Uterus (tissue), 4 donors: ENCODE measurements around the gene CUTC. TPM values are rescaled to one million over a fixed set of nuclear protein-coding genes. Genes with fewer than 3 reads are reported as not detected.

ENCODE experiments used
- DNase-seq, 2 donors: peaks; one replicate each; pipeline ENCODE4 v3.0.0-alpha.2; 2019 to 2020
- H3K27ac ChIP-seq, 2 donors: fragments of 200-600 bp; sonication (generic); 1 replicate in 1 of 2; 2 replicates in 1 of 2; pipeline ENCODE4 v1.5.1; 2016 to 2018
- H3K27me3 ChIP-seq, 2 donors: fragments of 200-600 bp; sonication (generic); one replicate each; pipeline ENCODE4 v1.5.1; 2018 to 2019; ENCODE audit warnings: control low read depth in 1 of 2
- H3K36me3 ChIP-seq, 2 donors: fragments of 200-600 bp; sonication (generic); one replicate each; pipeline ENCODE4 v1.5.1; 2019; ENCODE audit warnings: control low read depth in 1 of 2
- H3K4me1 ChIP-seq, 2 donors: fragments of 200-600 bp; sonication (generic); one replicate each; pipeline ENCODE4 v1.5.1; 2018 to 2019; ENCODE audit warnings: control low read depth in 1 of 2
- H3K4me3 ChIP-seq, 2 donors: fragments of 200-600 bp; sonication (generic); 1 replicate in 1 of 2; 2 replicates in 1 of 2; pipeline ENCODE4 v1.5.1; 2018 to 2019; ENCODE audit warnings: mild to moderate bottlenecking in 1 of 2
- H3K9me3 ChIP-seq, 2 donors: fragments of 200-600 bp; sonication (generic); one replicate each; pipeline ENCODE4 v1.5.1; 2019; ENCODE audit warnings: control low read depth in 1 of 2
- CTCF ChIP-seq, 4 experiments: fragments of 200-600 bp in 2 of 4; fragments of 450-650 bp in 2 of 4; sonication (generic) in 2 of 4; IDR thresholded peaks; one replicate each; pipeline ENCODE4 v1.5.1; 2016 to 2019; ENCODE audit warnings: antibody characterized with exemption in 4 of 4, mild to moderate bottlenecking in 2 of 4, moderate library complexity in 1 of 4
- POLR2A ChIP-seq, 2 donors: fragments of 450-650 bp; IDR thresholded peaks; one replicate each; pipeline ENCODE4 v1.6.1; 2016; ENCODE audit warnings: antibody characterized with exemption in 2 of 2, mild to moderate bottlenecking in 1 of 2, moderate library complexity in 1 of 2
- intact Hi-C: fragments of 100-400 bp; cut with DNase I; formaldehyde crosslinking; loops from one replicate; pipeline ENCODE4 v1.15.1; 2023; ENCODE audit warnings: low total_unique reads
- total RNA-seq, 4 donors: library from RNA; depleted of rRNA in 3 of 4; stranded (reverse); fragments of >200 nt in 3 of 4; gene quantifications; one replicate each; pipeline versions ENCODE4 v1.1.0 to v1.2.4, GENCODE V29; 2014 to 2023
- donor health status: DM: yes; HTN: yes; CAD: no.

The CUTC gene
- total RNA-seq, 4 donors from 2014 or later, result 4.4 to 26.6 (median 14.4) TPM

DNA sequence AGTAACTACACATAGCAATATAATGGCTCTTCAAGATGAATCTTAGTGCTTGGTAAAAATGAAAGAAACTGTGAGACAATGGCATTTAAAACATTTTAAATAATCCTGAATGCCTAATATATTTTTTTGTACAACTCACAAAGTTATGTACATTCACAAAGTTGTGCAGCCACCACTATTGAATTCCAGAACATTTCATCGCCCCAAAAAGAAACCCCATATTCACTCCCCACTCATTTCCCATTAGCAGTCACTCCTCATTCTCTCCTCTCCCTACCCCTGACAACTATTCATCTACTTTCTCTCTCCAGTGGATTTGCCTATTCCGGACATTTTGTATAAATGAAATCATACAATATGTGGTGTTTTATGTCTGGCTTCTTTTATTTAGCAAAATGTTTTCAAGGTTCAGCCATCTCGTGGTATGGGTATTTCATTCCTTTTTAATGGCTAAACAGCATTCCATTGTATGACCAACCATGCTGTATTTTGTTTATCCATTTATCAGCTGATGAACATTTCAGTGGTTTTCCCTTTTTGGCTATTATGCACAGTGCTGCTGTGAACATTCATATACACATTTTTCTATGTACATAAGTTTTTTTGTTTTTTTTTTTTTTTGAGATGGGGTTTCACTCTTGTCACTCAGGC, 38.0 kb upstream of the CUTC start:
- no peak overlapping the region for H3K4me3 ChIP-seq
- no peak for DNase-seq
- H3K4me1 ChIP-seq, result no peaks in the 10 kb centered on the region
- H3K27ac ChIP-seq, result no peak overlapping the region
- intact Hi-C loops, result no loop called here
- H3K36me3 ChIP-seq, result no peaks in the 10 kb centered on the region
- TF ChIP-seq CTCF (IDR thresholded peaks at IDR 0.05) (no peak), POLR2A (IDR thresholded peaks at IDR 0.05) (no peak)
- no peaks in the 10 kb centered on the region for H3K9me3 ChIP-seq
- no peaks in the 10 kb centered on the region for H3K27me3 ChIP-seq

- H3K36me3 ChIP-seq, result no peaks in the 10 kb centered on the region
- no peak overlapping the region for H3K4me3 ChIP-seq
- intact Hi-C loops, result no loop called here
- H3K9me3 ChIP-seq, result no peaks in the 10 kb centered on the region
- TF ChIP-seq POLR2A (IDR thresholded peaks at IDR 0.05), result no peak
- no peaks in the 10 kb centered on the region for H3K4me1 ChIP-seq
- no peak for DNase-seq
- H3K27ac ChIP-seq, result no peak overlapping the region
- H3K27me3 ChIP-seq, result no peaks in the 10 kb centered on the region
Measured at GRCh38 chr10:99695761-99696160, 36.3 kb upstream of the CUTC start.

- Histone ChIP-seq H3K4me1 (no peaks in the 10 kb centered on the region), H3K36me3 (no peaks in the 10 kb centered on the region), H3K4me3 (no peak overlapping the region), H3K27ac (no peak overlapping the region), H3K27me3 (no peaks in the 10 kb centered on the region), H3K9me3 (no peaks in the 10 kb centered on the region)
- no peak for DNase-seq
- intact Hi-C loops, result no loop called here
- no peak for TF ChIP-seq CTCF (IDR thresholded peaks at IDR 0.05)
- TF ChIP-seq POLR2A (IDR thresholded peaks at IDR 0.05), result no peak
Measured at GRCh38 chr10:99698504-99699080, 33.4 kb upstream of the CUTC start.

GRCh38 chr10:99700649-99701048, 31.4 kb upstream of the CUTC start:
- Histone ChIP-seq H3K27ac (no peak overlapping the region), H3K36me3 (no peaks in the 10 kb centered on the region)
- TF ChIP-seq POLR2A (IDR thresholded peaks at IDR 0.05) (no peak), CTCF (IDR thresholded peaks at IDR 0.05) (no peak)

GRCh38 chr10:99708428-99709012, 23.5 kb upstream of the CUTC start:
- TF ChIP-seq POLR2A (IDR thresholded peaks at IDR 0.05) (no peak), CTCF (IDR thresholded peaks at IDR 0.05) (no peak)
- Histone ChIP-seq H3K27me3 (no peaks in the 10 kb centered on the region), H3K27ac (peak overlapping the region; percentile 73 to 80), H3K9me3 (no peaks in the 10 kb centered on the region), H3K36me3 (no peaks in the 10 kb centered on the region), H3K4me1 (peaks cover 0 to 10% of the 10 kb centered on the region in 2 donors), H3K4me3 (no peak overlapping the region)
- intact Hi-C loops, result no loop called here
- peak in 1 of 2 donors; percentile 22 for DNase-seq

More at GRCh38 chr10:99700649-99701048, 31.4 kb upstream of the CUTC start:
- no peaks in the 10 kb centered on the region for H3K4me1 ChIP-seq
- no peak for DNase-seq
- intact Hi-C loops, result no loop called here
- no peak overlapping the region for H3K4me3 ChIP-seq
- no peaks in the 10 kb centered on the region for H3K27me3 ChIP-seq
- H3K9me3 ChIP-seq, result no peaks in the 10 kb centered on the region
